ENCODE data around the gene KDM3A. TPM values are rescaled to one million over a fixed set of nuclear protein-coding genes. Genes with fewer than 3 reads are reported as not detected.

Gene KDM3A
- total and polyA plus RNA-seq, 2 experiments from 2014 or later, result 8.9 to 21.8 TPM

- Histone ChIP-seq H3K4me3 (no peak overlapping the region), H3K4me2 (no peak overlapping the region), H3K9me2 (ENCODE audit: insufficient read depth) (no peaks in the 10 kb centered on the region), H3K4me1 (ENCODE audit: insufficient read depth) (no peaks in the 10 kb centered on the region), H3K27me3 (ENCODE audit: insufficient read depth) (no peaks in the 10 kb centered on the region), H2AFZ (no peak overlapping the region), H4K20me1 (replicated peaks; ENCODE audit: insufficient read depth) (peaks cover 14% of the 10 kb centered on the region; the same call in 1 of the 2 replicates), H3K79me2 (replicated peaks; ENCODE audit: insufficient read depth) (no peaks in the 10 kb centered on the region), H3F3A (replicated peaks; ENCODE audit: low read depth) (no peaks in the 10 kb centered on the region), H3K27ac (ENCODE audit: low read depth) (no peak overlapping the region), H3K36me3 (ENCODE audit: insufficient read depth) (peaks cover 20% of the 10 kb centered on the region)
- no peaks in the 10 kb centered on the region for H3K9me3 Mint-ChIP-seq
- DNase-seq (ENCODE audit: low spot score) (no peak), ATAC-seq (no peak)
- peaks cover 20% of the 10 kb centered on the region for H3K36me3 Mint-ChIP-seq (ENCODE audit: low read depth)
- H3K4me1 Mint-ChIP-seq, result no peaks in the 10 kb centered on the region
- H3K27me3 Mint-ChIP-seq (ENCODE audit: insufficient read depth, low read depth, poor library complexity), result no peaks in the 10 kb centered on the region
- no peak overlapping the region for H3K27ac Mint-ChIP-seq
- no peak for TF ChIP-seq EZH2phosphoT487 (IDR thresholded peaks at IDR 0.05; ENCODE audit: unreplicated experiment)
- TF ChIP-seq EZH2 (IDR thresholded peaks at IDR 0.05; ENCODE audit: low read depth, unreplicated experiment), result no peak
- no peak for TF ChIP-seq ZNF331 (CRISPR knock-in tag; IDR thresholded peaks at IDR 0.05; ENCODE audit: low read depth)
- TF ChIP-seq JUNB (IDR thresholded peaks at IDR 0.05; ENCODE audit: unreplicated experiment), result no peak
- TF ChIP-seq ZNF462 (CRISPR knock-in tag; IDR thresholded peaks at IDR 0.05), result no peak
- TF ChIP-seq POLR2AphosphoS5 (IDR thresholded peaks at IDR 0.05; ENCODE audit: low read depth), result no peak
- TF ChIP-seq ETS1 (IDR thresholded peaks at IDR 0.05), result no peak
- no peak overlapping the region for H3K4me3 Mint-ChIP-seq
Observed at GRCh38 chr2:86471637-86472036, 30.5 kb downstream of the KDM3A start.
